ENCODE measurements around the gene GRIA3.
"Not testable (repeated sequence)": the region's sequence is repeated elsewhere in the genome, so short reads cannot be mapped to it uniquely, and the experiment has no call there.

The GRIA3 gene

DNA sequence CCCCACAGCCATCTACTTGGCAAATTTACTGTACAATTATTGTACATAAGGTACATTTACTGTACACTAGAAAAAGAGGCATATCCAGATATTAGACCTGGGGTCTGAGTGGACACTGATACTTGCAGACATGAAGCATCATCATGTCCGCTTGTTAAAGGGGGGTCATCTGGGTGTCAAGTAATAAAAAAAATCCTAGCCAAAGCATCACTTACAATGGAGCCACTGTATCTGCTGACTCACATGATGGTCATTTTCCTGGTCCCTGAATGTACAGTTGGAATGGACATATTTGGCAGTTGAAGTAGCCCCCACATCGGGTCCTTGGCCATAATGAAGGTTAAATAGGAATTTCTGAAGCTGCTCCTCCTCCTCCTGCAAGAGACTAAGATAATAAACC, 320.0 kb downstream of the GRIA3 start:
- Histone ChIP-seq H3K9ac (ENCODE audit: low read length) (no peak overlapping the region), H2BK12ac (ENCODE audit: low read length in 2 of 2) (no peak overlapping the region), H3K4me2 (ENCODE audit: low read length, poor library complexity, severe bottlenecking) (no peak overlapping the region), H2BK5ac (ENCODE audit: low read depth, low read length, poor library complexity, severe bottlenecking) (no peak overlapping the region), H3K14ac (ENCODE audit: low read length in 2 of 2) (no peak overlapping the region), H2BK15ac (ENCODE audit: low read depth, poor library complexity, severe bottlenecking) (no peak overlapping the region), H4K8ac (ENCODE audit: low read length) (no peak overlapping the region), H2AK5ac (ENCODE audit: low read length, severe bottlenecking) (no peak overlapping the region), H3K4me3 (ENCODE audit: insufficient read depth in 1 of 2, low read depth in 1 of 2, low read length in 2 of 2) (no peak overlapping the region), H2AFZ (ENCODE audit: low read depth, low read length) (no peak overlapping the region), H3K79me1 (replicated peaks; ENCODE audit: low read length, poor library complexity, severe bottlenecking) (no peaks in the 10 kb centered on the region), H2BK120ac (ENCODE audit: low read depth, low read length) (no peak overlapping the region), H3K23ac (ENCODE audit: low read length in 2 of 2) (no peak overlapping the region), H4K91ac (ENCODE audit: low read length) (no peak overlapping the region), H3K27me3 (ENCODE audit: control insufficient read depth in 1 of 2, insufficient read depth in 1 of 2, low read length in 2 of 2) (no peaks in the 10 kb centered on the region), H3K36me3 (ENCODE audit: control insufficient read depth in 1 of 2, insufficient read depth in 2 of 2, low read depth in 1 of 2, low read length in 2 of 2) (no peaks in the 10 kb centered on the region), H3K4ac (ENCODE audit: low read depth in 1 of 2, low read length in 2 of 2) (no peak overlapping the region), H3K27ac (ENCODE audit: low read length, poor library complexity, severe bottlenecking) (no peak overlapping the region), H3K9me3 (ENCODE audit: control insufficient read depth, low read length) (no peaks in the 10 kb centered on the region), H3K18ac (ENCODE audit: low read depth in 1 of 2, low read length in 2 of 2) (no peak overlapping the region), H3K4me1 (ENCODE audit: control insufficient read depth, insufficient read depth, low read depth, low read length) (no peaks in the 10 kb centered on the region)
- DNase-seq = no peak
- WGBS = 100% methylated on average over 1 of the region's 2 CpGs

- no peaks in the 10 kb centered on the region for H3K79me1 ChIP-seq (replicated peaks; ENCODE audit: low read length, poor library complexity, severe bottlenecking)
- H3K14ac ChIP-seq (ENCODE audit: low read length in 2 of 2) = no peak overlapping the region
- no peak overlapping the region for H3K18ac ChIP-seq (ENCODE audit: low read depth in 1 of 2, low read length in 2 of 2)
- no peak overlapping the region for H3K4me3 ChIP-seq (ENCODE audit: insufficient read depth in 1 of 2, low read depth in 1 of 2, low read length in 2 of 2)
- H3K27ac ChIP-seq (ENCODE audit: low read length, poor library complexity, severe bottlenecking) = no peak overlapping the region
- H3K9me3 ChIP-seq (ENCODE audit: control insufficient read depth, low read length) = no peaks in the 10 kb centered on the region
- DNase-seq = no peak
- H3K27me3 ChIP-seq (ENCODE audit: control insufficient read depth in 1 of 2, insufficient read depth in 1 of 2, low read length in 2 of 2) = no peaks in the 10 kb centered on the region
- no peaks in the 10 kb centered on the region for H3K36me3 ChIP-seq (ENCODE audit: control insufficient read depth in 1 of 2, insufficient read depth in 2 of 2, low read depth in 1 of 2, low read length in 2 of 2)
- H2AK5ac ChIP-seq (ENCODE audit: low read length, severe bottlenecking) = no peak overlapping the region
- WGBS = 54% methylated on average over 3 of the region's 3 CpGs
- no peak overlapping the region for H2BK12ac ChIP-seq (ENCODE audit: low read length in 2 of 2)
- H4K91ac ChIP-seq (ENCODE audit: low read length) = no peak overlapping the region
- no peak overlapping the region for H2BK120ac ChIP-seq (ENCODE audit: low read depth, low read length)
- no peak overlapping the region for H3K9ac ChIP-seq (ENCODE audit: low read length)
- H2AFZ ChIP-seq (ENCODE audit: low read depth, low read length) = no peak overlapping the region
- no peak overlapping the region for H2BK5ac ChIP-seq (ENCODE audit: low read depth, low read length, poor library complexity, severe bottlenecking)
- H3K23ac ChIP-seq (ENCODE audit: low read length in 2 of 2) = no peak overlapping the region
- H3K4me1 ChIP-seq (ENCODE audit: control insufficient read depth, insufficient read depth, low read depth, low read length) = no peaks in the 10 kb centered on the region
- H3K4ac ChIP-seq (ENCODE audit: low read depth in 1 of 2, low read length in 2 of 2) = no peak overlapping the region
- H2BK15ac ChIP-seq (ENCODE audit: low read depth, poor library complexity, severe bottlenecking) = no peak overlapping the region
- no peak overlapping the region for H3K4me2 ChIP-seq (ENCODE audit: low read length, poor library complexity, severe bottlenecking)
- no peak overlapping the region for H4K8ac ChIP-seq (ENCODE audit: low read length)
These were observed 320.7 kb downstream of the GRIA3 start for GRCh38 chrX:123504630-123505270.

- no peak overlapping the region for H2BK12ac ChIP-seq (ENCODE audit: low read length in 2 of 2)
- H3K9me3 ChIP-seq (ENCODE audit: control insufficient read depth, low read length) = peaks cover 15% of the 10 kb centered on the region
- H4K91ac ChIP-seq (ENCODE audit: low read length) = no peak overlapping the region
- no peak overlapping the region for H3K27ac ChIP-seq (ENCODE audit: low read length, poor library complexity, severe bottlenecking)
- H3K23ac ChIP-seq (ENCODE audit: low read length in 2 of 2) = no peak overlapping the region
- H3K79me1 ChIP-seq (replicated peaks; ENCODE audit: low read length, poor library complexity, severe bottlenecking) = no peaks in the 10 kb centered on the region
- H2BK5ac ChIP-seq (ENCODE audit: low read depth, low read length, poor library complexity, severe bottlenecking) = no peak overlapping the region
- no peak overlapping the region for H3K4me2 ChIP-seq (ENCODE audit: low read length, poor library complexity, severe bottlenecking)
- H3K4me3 ChIP-seq (ENCODE audit: insufficient read depth in 1 of 2, low read depth in 1 of 2, low read length in 2 of 2) = no peak overlapping the region
- H2BK120ac ChIP-seq (ENCODE audit: low read depth, low read length) = no peak overlapping the region
- H2AFZ ChIP-seq (ENCODE audit: low read depth, low read length) = no peak overlapping the region
- H3K36me3 ChIP-seq (ENCODE audit: control insufficient read depth in 1 of 2, insufficient read depth in 2 of 2, low read depth in 1 of 2, low read length in 2 of 2) = no peaks in the 10 kb centered on the region
- H3K18ac ChIP-seq (ENCODE audit: low read depth in 1 of 2, low read length in 2 of 2) = no peak overlapping the region
- no peaks in the 10 kb centered on the region for H3K27me3 ChIP-seq (ENCODE audit: control insufficient read depth in 1 of 2, insufficient read depth in 1 of 2, low read length in 2 of 2)
- no peaks in the 10 kb centered on the region for H3K4me1 ChIP-seq (ENCODE audit: control insufficient read depth, insufficient read depth, low read depth, low read length)
- no peak for DNase-seq
- no peak overlapping the region for H4K8ac ChIP-seq (ENCODE audit: low read length)
- H2AK5ac ChIP-seq (ENCODE audit: low read length, severe bottlenecking) = no peak overlapping the region
- no peak overlapping the region for H2BK15ac ChIP-seq (ENCODE audit: low read depth, poor library complexity, severe bottlenecking)
- H3K14ac ChIP-seq (ENCODE audit: low read length in 2 of 2) = no peak overlapping the region
- 88% methylated on average over 2 of the region's 6 CpGs for WGBS
- no peak overlapping the region for H3K9ac ChIP-seq (ENCODE audit: low read length)
- no peak overlapping the region for H3K4ac ChIP-seq (ENCODE audit: low read depth in 1 of 2, low read length in 2 of 2)
These were observed 329.7 kb downstream of the GRIA3 start for GRCh38 chrX:123513585-123514278.

- not testable (repeated sequence) for H2BK5ac ChIP-seq (ENCODE audit: low read depth, low read length, poor library complexity, severe bottlenecking); H3K4me3 ChIP-seq (ENCODE audit: insufficient read depth in 1 of 2, low read depth in 1 of 2, low read length in 2 of 2)
- WGBS = 90% methylated on average over 25 of the region's 26 CpGs
These were observed 330.2 kb downstream of the GRIA3 start for GRCh38 chrX:123514279-123514640.

More at GRCh38 chrX:123514279-123514640, 330.2 kb downstream of the GRIA3 start:
- H3K14ac ChIP-seq (ENCODE audit: low read length in 2 of 2); H2BK15ac ChIP-seq (ENCODE audit: low read depth, poor library complexity, severe bottlenecking); H3K4me2 ChIP-seq (ENCODE audit: low read length, poor library complexity, severe bottlenecking); H2BK120ac ChIP-seq (ENCODE audit: low read depth, low read length); H4K91ac ChIP-seq (ENCODE audit: low read length); H2AK5ac ChIP-seq (ENCODE audit: low read length, severe bottlenecking); H3K36me3 ChIP-seq (ENCODE audit: control insufficient read depth in 1 of 2, insufficient read depth in 2 of 2, low read depth in 1 of 2, low read length in 2 of 2); H3K27me3 ChIP-seq (ENCODE audit: control insufficient read depth in 1 of 2, insufficient read depth in 1 of 2, low read length in 2 of 2); H3K18ac ChIP-seq (ENCODE audit: low read depth in 1 of 2, low read length in 2 of 2); H2AFZ ChIP-seq (ENCODE audit: low read depth, low read length); H3K27ac ChIP-seq (ENCODE audit: low read length, poor library complexity, severe bottlenecking); H2BK12ac ChIP-seq (ENCODE audit: low read length in 2 of 2); H4K8ac ChIP-seq (ENCODE audit: low read length); H3K9ac ChIP-seq (ENCODE audit: low read length); H3K23ac ChIP-seq (ENCODE audit: low read length in 2 of 2); H3K79me1 ChIP-seq (replicated peaks; ENCODE audit: low read length, poor library complexity, severe bottlenecking); H3K4ac ChIP-seq (ENCODE audit: low read depth in 1 of 2, low read length in 2 of 2); H3K4me1 ChIP-seq (ENCODE audit: control insufficient read depth, insufficient read depth, low read depth, low read length); DNase-seq: not testable (repeated sequence)
- H3K9me3 ChIP-seq (ENCODE audit: control insufficient read depth, low read length) = peaks cover 15% of the 10 kb centered on the region
